Mesothelial cell of epicardium (in vitro differentiated cells): ENCODE measurements around the gene SLC17A8. TPM values are rescaled to one million over a fixed set of nuclear protein-coding genes. Genes with fewer than 3 reads are reported as not detected.

ENCODE experiments used
- DNase-seq, 2 experiments: peaks; one replicate each; pipeline ENCODE4 v3.0.0; 2021; ENCODE audit warnings: low spot score in 2 of 2; ENCODE audit not compliant: unreplicated experiment in 2 of 2
- H3K27ac Mint-ChIP-seq: 2 replicates; pipeline ENCODE4 v1.8.0; 2021; ENCODE audit warnings: mixed read lengths
- H3K27me3 Mint-ChIP-seq: 2 replicates; pipeline ENCODE4 v1.8.0; 2021; ENCODE audit warnings: low read depth, mixed read lengths
- H3K36me3 Mint-ChIP-seq: 2 replicates; pipeline ENCODE4 v1.8.0; 2021; ENCODE audit warnings: mixed read lengths
- H3K4me1 Mint-ChIP-seq: 2 replicates; pipeline ENCODE4 v1.8.0; 2021; ENCODE audit warnings: mixed read lengths
- H3K4me3 Mint-ChIP-seq: 2 replicates; pipeline ENCODE4 v1.8.0; 2021; ENCODE audit warnings: mild to moderate bottlenecking, moderate library complexity, mixed read lengths
- H3K9me3 Mint-ChIP-seq: 2 replicates; pipeline ENCODE4 v1.8.0; 2021; ENCODE audit warnings: mixed read lengths
- total RNA-seq: library from RNA; stranded (reverse); gene quantifications from 3 replicates; pipeline ENCODE4 v1.2.1, GENCODE V29; 2021
- TF ChIP-seq, protein P1 (sequence below): fragments of 200-600 bp; sonication (generic); IDR thresholded peaks from one replicate; pipeline ENCODE4 v1.5.0; 2021; ENCODE audit warnings: antibody characterized with exemption; ENCODE audit not compliant: unreplicated experiment

The SLC17A8 gene
- total RNA-seq, 1 donor from 2014 or later, result 0.40 TPM

DNA sequence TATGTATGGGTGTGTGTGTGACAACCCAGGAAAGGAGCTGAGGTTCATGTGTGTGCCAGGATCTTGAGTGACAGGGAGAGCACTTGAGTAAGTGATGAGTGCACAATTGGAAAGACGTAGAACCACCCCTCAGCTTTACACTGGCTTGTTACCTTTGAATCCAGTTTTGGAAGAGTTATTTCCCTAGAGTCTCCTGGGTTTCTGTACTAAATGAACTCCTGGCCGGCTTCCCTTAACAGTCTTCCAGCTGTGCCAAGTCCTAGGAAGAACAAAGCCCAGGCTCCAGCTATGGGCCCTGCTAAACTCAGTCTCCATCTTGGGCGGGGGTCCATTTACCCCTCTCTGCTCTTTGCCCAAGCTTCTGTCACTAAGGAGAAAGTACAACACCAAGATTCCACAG is 97.1 kb downstream of the SLC17A8 start:
- H3K27ac Mint-ChIP-seq, result no peak overlapping the region
- TF ChIP-seq, protein P1, sequence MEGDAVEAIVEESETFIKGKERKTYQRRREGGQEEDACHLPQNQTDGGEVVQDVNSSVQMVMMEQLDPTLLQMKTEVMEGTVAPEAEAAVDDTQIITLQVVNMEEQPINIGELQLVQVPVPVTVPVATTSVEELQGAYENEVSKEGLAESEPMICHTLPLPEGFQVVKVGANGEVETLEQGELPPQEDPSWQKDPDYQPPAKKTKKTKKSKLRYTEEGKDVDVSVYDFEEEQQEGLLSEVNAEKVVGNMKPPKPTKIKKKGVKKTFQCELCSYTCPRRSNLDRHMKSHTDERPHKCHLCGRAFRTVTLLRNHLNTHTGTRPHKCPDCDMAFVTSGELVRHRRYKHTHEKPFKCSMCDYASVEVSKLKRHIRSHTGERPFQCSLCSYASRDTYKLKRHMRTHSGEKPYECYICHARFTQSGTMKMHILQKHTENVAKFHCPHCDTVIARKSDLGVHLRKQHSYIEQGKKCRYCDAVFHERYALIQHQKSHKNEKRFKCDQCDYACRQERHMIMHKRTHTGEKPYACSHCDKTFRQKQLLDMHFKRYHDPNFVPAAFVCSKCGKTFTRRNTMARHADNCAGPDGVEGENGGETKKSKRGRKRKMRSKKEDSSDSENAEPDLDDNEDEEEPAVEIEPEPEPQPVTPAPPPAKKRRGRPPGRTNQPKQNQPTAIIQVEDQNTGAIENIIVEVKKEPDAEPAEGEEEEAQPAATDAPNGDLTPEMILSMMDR, result no peak
- H3K9me3 Mint-ChIP-seq, result no peaks in the 10 kb centered on the region
- H3K27me3 Mint-ChIP-seq, result peaks cover 33% of the 10 kb centered on the region
- no peak overlapping the region for H3K4me3 Mint-ChIP-seq
- H3K4me1 Mint-ChIP-seq, result no peaks in the 10 kb centered on the region
- DNase-seq, result no peak
- no peaks in the 10 kb centered on the region for H3K36me3 Mint-ChIP-seq

DNA sequence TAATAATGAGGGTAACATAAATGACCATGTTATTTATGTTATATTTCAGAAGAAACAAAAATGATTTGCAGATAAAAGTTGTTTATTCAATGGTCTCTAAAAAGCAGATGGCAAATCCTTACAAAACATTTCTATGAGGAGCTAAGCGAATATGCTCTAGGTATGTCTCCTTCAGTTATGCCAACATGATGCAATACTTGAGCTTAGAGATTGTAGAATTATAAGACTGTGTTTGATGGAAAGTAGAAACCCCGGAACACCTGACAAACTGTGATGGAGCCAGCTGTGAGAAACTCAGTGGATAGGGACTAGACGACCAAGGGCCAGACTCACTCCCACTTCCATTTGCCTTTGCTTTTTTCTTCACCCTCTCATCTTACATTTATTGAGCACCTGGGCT is 99.0 kb downstream of the SLC17A8 start:
- Mint-ChIP-seq H3K9me3 (no peaks in the 10 kb centered on the region), H3K27me3 (peaks cover 24% of the 10 kb centered on the region), H3K4me1 (peaks cover 4% of the 10 kb centered on the region), H3K36me3 (no peaks in the 10 kb centered on the region), H3K4me3 (no peak overlapping the region), H3K27ac (no peak overlapping the region)
- DNase-seq, result no peak
- TF ChIP-seq, protein P1, result no peak

DNA sequence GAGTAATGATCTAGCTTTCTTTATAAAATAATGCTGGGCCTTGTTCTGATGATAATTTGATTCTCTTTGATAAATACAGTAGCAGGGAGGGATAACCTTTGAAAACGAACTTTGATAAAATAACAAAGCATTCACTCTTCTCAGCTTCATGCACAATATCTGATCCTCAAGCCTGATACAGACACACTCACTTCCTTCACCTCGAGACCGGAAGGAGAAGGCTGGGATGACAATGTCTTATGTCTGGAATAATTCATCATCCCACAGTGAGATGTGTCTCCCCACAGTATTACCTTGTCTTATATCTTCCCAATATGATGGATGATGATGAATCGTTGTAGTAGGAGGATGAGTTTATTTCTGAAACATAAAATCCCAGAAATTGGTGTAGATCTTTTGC is 101.3 kb downstream of the SLC17A8 start:
- H3K4me1 Mint-ChIP-seq, result peaks cover 4% of the 10 kb centered on the region
- H3K36me3 Mint-ChIP-seq, result no peaks in the 10 kb centered on the region
- no peaks in the 10 kb centered on the region for H3K9me3 Mint-ChIP-seq
- TF ChIP-seq, protein P1, result no peak
- H3K4me3 Mint-ChIP-seq, result no peak overlapping the region
- H3K27me3 Mint-ChIP-seq, result peaks cover 14% of the 10 kb centered on the region
- H3K27ac Mint-ChIP-seq, result no peak overlapping the region
- no peak for DNase-seq

DNA sequence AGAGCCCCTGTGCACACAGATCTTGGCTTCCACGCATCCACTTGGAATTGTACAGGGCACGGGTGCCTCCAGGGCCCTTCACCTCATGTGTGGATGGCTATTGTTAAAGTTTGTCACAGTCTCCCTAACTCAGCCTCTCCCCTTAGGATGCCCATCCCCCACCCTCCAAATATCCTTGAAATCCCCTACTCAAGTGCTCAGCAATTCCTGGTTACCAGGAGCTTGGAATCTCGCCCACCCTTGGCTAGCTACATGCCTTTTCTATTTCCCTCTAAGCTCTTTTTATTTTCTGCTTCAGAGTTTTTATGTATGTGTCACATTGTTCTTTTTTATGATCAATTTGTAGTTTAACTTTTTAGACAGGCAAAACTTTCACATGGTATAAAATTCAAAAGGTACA is 103.8 kb downstream of the SLC17A8 start:
- Mint-ChIP-seq H3K9me3 (no peaks in the 10 kb centered on the region), H3K36me3 (no peaks in the 10 kb centered on the region), H3K27me3 (peaks cover 8% of the 10 kb centered on the region), H3K27ac (no peak overlapping the region), H3K4me1 (peaks cover 4% of the 10 kb centered on the region), H3K4me3 (no peak overlapping the region)
- no peak for DNase-seq
- TF ChIP-seq, protein P1, result no peak

DNA sequence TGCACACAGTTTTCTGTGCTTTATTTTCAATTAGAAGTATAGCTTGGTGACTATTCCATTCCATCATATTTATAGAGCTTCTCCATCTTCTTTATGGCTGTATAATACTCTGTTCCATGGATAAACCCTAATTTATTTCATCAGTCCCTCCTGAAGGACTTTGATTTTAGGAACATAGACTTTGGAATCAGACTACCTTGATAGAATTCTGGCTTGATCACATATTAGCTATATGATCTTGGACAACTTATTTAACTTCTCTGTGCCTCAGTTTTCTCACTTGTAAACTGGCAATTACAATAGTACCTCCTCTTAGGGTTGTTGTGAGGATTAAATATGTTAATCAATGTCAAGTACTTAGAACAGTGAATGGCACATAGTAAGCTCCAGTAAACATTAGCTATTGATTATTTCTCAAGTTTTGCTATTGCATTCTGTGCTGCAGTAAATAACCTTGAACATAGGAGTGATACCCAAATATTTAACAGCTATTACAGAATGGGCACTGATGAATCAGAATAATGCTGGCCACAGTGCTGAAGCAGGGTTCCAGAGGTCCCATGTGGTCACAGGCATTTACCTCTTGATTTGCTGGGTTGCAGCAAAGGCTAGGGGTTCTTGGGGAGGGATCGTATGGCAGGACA is 104.6 kb downstream of the SLC17A8 start:
- Mint-ChIP-seq H3K9me3 (no peaks in the 10 kb centered on the region), H3K4me1 (peaks cover 4% of the 10 kb centered on the region), H3K27me3 (peaks cover 5% of the 10 kb centered on the region), H3K27ac (no peak overlapping the region), H3K36me3 (no peaks in the 10 kb centered on the region), H3K4me3 (no peak overlapping the region)
- TF ChIP-seq, protein P1, result no peak
- no peak for DNase-seq

DNA sequence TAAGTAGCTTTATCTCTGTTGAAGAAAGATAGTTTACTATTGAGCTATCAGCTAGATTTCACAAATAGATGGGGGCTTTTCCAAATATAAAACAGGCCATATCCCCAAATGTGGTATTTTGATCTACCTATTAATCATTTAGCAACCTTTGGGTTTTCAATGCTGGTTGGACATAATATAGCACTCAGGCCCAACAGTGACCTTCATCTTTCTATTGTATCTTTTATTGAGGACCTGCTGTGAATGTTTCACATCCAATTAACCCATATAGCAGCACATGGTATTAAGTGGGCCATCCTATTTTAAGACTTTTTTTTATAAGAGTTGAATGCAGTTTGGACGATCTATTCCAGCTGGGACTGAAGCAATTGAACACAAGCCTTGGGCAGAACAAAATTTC is 106.8 kb downstream of the SLC17A8 start:
- no peaks in the 10 kb centered on the region for H3K36me3 Mint-ChIP-seq
- H3K27ac Mint-ChIP-seq, result no peak overlapping the region
- H3K4me3 Mint-ChIP-seq, result no peak overlapping the region
- H3K4me1 Mint-ChIP-seq, result peaks cover 4% of the 10 kb centered on the region
- no peak for DNase-seq
- TF ChIP-seq, protein P1, result no peak
- H3K27me3 Mint-ChIP-seq, result no peaks in the 10 kb centered on the region
- no peaks in the 10 kb centered on the region for H3K9me3 Mint-ChIP-seq
